Stomach (tissue), 4 donors: ENCODE results near the gene CCNL1.

ENCODE experiments used
- CTCF ChIP-seq, 7 experiments: fragments of 450-650 bp in 4 of 7; fragments of 200-600 bp in 3 of 7; sonication (generic) in 3 of 7; IDR thresholded peaks; one replicate each; pipeline ENCODE4 v1.5.1; 2016 to 2019; ENCODE audit warnings: antibody characterized with exemption in 7 of 7, control low read depth in 2 of 7, mild to moderate bottlenecking in 1 of 7
- POLR2A ChIP-seq, 4 donors: fragments of 450-650 bp; IDR thresholded peaks; one replicate each; pipeline ENCODE4 v1.6.1; 2016; ENCODE audit warnings: antibody characterized with exemption in 4 of 4, control low read depth in 2 of 4, mild to moderate bottlenecking in 1 of 4, moderate library complexity in 1 of 4
- POLR2AphosphoS5 ChIP-seq, 3 donors: sonication (generic); formaldehyde crosslinking; IDR thresholded peaks; one replicate each; pipeline ENCODE4 v1.6.1; 2016; ENCODE audit warnings: antibody characterized with exemption in 3 of 3

- TF ChIP-seq CTCF (IDR thresholded peaks at IDR 0.05): no peak
- TF ChIP-seq POLR2AphosphoS5 (IDR thresholded peaks at IDR 0.05): no peak
- no peak for TF ChIP-seq POLR2A (IDR thresholded peaks at IDR 0.05)
Observed at GRCh38 chr3:157156837-157157635, 2.9 kb downstream of the CCNL1 start.
